SU-DHL-6 (cell line): ENCODE data around the gene HACL1.

Experiments used
- CTCF ChIP-seq: fragments of 200-600 bp; sonication (generic); IDR thresholded peaks from one replicate; pipeline ENCODE4 v1.5.1; 2017; ENCODE audit warnings: antibody characterized with exemption, mild to moderate bottlenecking, low read length, moderate library complexity; ENCODE audit not compliant: insufficient read depth, poor library complexity, severe bottlenecking
- EZH2phosphoT487 ChIP-seq: fragments of 200-600 bp; sonication (generic), shearing (Covaris generic); conservative IDR thresholded peaks from 2 replicates; pipeline ENCODE4 v1.6.1; 2018; ENCODE audit warnings: mild to moderate bottlenecking, antibody characterized with exemption, low read length, moderate library complexity, mixed read lengths

- TF ChIP-seq CTCF (no peak), EZH2phosphoT487 (no peak)
Observed at GRCh38 chr3:15513116-15513515, 88.3 kb downstream of the HACL1 start.
